ENCODE measurements around the gene EBF4. TPM values are rescaled to one million over a fixed set of nuclear protein-coding genes. Genes with fewer than 3 reads are reported as not detected.

The EBF4 gene
- total and polyA plus RNA-seq, 2 of the 8 experiments (the other 6 are each of a cell fraction or from before 2014, with no cell fraction given): 1.2 to 2.9 TPM

DNA sequence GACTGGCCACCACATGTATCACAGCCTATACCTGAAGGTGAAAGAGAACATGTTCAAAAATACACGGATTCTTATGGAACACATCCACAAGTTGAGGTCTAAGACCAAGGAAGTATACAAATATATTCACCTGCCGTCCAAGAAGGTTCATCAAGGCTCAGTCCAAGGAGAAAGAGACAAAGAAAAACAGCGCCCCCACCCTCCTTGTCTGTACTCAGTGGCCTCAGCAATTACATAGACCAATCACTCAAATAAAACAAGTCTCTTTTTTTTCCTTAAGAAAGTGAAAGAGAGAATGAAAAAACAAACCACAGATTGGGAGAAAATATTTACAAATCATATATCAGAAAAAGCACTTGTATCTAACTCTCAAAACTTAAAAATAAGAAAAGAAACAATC, 88.4 kb downstream of the EBF4 start (continued):
- TF ChIP-seq, protein P1, sequence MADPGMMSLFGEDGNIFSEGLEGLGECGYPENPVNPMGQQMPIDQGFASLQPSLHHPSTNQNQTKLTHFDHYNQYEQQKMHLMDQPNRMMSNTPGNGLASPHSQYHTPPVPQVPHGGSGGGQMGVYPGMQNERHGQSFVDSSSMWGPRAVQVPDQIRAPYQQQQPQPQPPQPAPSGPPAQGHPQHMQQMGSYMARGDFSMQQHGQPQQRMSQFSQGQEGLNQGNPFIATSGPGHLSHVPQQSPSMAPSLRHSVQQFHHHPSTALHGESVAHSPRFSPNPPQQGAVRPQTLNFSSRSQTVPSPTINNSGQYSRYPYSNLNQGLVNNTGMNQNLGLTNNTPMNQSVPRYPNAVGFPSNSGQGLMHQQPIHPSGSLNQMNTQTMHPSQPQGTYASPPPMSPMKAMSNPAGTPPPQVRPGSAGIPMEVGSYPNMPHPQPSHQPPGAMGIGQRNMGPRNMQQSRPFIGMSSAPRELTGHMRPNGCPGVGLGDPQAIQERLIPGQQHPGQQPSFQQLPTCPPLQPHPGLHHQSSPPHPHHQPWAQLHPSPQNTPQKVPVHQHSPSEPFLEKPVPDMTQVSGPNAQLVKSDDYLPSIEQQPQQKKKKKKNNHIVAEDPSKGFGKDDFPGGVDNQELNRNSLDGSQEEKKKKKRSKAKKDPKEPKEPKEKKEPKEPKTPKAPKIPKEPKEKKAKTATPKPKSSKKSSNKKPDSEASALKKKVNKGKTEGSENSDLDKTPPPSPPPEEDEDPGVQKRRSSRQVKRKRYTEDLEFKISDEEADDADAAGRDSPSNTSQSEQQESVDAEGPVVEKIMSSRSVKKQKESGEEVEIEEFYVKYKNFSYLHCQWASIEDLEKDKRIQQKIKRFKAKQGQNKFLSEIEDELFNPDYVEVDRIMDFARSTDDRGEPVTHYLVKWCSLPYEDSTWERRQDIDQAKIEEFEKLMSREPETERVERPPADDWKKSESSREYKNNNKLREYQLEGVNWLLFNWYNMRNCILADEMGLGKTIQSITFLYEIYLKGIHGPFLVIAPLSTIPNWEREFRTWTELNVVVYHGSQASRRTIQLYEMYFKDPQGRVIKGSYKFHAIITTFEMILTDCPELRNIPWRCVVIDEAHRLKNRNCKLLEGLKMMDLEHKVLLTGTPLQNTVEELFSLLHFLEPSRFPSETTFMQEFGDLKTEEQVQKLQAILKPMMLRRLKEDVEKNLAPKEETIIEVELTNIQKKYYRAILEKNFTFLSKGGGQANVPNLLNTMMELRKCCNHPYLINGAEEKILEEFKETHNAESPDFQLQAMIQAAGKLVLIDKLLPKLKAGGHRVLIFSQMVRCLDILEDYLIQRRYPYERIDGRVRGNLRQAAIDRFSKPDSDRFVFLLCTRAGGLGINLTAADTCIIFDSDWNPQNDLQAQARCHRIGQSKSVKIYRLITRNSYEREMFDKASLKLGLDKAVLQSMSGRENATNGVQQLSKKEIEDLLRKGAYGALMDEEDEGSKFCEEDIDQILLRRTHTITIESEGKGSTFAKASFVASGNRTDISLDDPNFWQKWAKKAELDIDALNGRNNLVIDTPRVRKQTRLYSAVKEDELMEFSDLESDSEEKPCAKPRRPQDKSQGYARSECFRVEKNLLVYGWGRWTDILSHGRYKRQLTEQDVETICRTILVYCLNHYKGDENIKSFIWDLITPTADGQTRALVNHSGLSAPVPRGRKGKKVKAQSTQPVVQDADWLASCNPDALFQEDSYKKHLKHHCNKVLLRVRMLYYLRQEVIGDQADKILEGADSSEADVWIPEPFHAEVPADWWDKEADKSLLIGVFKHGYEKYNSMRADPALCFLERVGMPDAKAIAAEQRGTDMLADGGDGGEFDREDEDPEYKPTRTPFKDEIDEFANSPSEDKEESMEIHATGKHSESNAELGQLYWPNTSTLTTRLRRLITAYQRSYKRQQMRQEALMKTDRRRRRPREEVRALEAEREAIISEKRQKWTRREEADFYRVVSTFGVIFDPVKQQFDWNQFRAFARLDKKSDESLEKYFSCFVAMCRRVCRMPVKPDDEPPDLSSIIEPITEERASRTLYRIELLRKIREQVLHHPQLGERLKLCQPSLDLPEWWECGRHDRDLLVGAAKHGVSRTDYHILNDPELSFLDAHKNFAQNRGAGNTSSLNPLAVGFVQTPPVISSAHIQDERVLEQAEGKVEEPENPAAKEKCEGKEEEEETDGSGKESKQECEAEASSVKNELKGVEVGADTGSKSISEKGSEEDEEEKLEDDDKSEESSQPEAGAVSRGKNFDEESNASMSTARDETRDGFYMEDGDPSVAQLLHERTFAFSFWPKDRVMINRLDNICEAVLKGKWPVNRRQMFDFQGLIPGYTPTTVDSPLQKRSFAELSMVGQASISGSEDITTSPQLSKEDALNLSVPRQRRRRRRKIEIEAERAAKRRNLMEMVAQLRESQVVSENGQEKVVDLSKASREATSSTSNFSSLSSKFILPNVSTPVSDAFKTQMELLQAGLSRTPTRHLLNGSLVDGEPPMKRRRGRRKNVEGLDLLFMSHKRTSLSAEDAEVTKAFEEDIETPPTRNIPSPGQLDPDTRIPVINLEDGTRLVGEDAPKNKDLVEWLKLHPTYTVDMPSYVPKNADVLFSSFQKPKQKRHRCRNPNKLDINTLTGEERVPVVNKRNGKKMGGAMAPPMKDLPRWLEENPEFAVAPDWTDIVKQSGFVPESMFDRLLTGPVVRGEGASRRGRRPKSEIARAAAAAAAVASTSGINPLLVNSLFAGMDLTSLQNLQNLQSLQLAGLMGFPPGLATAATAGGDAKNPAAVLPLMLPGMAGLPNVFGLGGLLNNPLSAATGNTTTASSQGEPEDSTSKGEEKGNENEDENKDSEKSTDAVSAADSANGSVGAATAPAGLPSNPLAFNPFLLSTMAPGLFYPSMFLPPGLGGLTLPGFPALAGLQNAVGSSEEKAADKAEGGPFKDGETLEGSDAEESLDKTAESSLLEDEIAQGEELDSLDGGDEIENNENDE (IDR thresholded peaks at IDR 0.05; ENCODE audit: insufficient replicate concordance, low read length): no peak
- TF ChIP-seq RFX5 (IDR thresholded peaks at IDR 0.05; ENCODE audit: borderline replicate concordance, low read depth, low read length) (no peak), NRF1 (IDR thresholded peaks at IDR 0.05; ENCODE audit: low read depth, low read length) (no peak), SIX5 (IDR thresholded peaks at IDR 0.05; ENCODE audit: low read depth, low read length) (no peak), E2F6 (IDR thresholded peaks at IDR 0.05) (no peak), TCF12 (IDR thresholded peaks at IDR 0.05; ENCODE audit: low read depth, low read length) (no peak), TBP (IDR thresholded peaks at IDR 0.05; ENCODE audit: low read depth, low read length) (no peak), CBX8 (IDR thresholded peaks at IDR 0.05; ENCODE audit: borderline replicate concordance, low read depth, low read length) (no peak), RXRA (IDR thresholded peaks at IDR 0.05; ENCODE audit: insufficient read depth, low read depth, low read length) (no peak), CHD2 (IDR thresholded peaks at IDR 0.05; ENCODE audit: low read length) (no peak)

Measured in H1 (cell line).